RPMI8226 (cell line): Measurements from ENCODE around the gene TMEM184B.

Source experiments
- DNase-seq: peaks from one replicate; pipeline ENCODE4 v3.0.0-alpha.2; 2015

The TMEM184B gene

DNA sequence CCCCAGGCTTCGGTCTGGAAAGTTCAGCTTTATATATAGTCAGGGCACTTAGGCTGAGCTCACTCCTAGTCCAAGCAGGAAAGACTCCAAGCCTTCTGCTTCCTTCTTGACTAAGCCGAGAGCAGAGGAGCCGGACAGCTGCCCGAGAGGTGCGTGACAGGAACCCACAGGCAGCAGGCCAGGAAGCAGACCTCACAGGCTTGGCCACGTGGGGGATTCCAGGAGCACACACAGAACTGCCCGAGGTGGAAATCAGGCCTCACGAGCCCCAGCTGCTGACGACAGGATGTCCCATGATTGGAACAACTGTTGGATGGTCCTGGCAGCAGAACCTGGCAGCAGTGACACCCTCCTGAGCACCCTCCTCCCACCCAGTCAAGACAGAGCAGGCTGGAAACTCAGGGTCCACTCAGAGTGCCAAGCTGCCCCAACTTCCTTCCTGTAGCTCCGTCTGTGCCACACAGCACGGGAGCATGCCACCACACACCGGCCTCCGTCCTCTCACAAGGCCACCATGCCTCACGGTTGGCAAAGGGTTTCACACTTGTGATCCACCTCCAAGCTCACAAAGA lies 96.6 kb downstream of the TMEM184B start:
- DNase-seq = peak; percentile 63

DNA sequence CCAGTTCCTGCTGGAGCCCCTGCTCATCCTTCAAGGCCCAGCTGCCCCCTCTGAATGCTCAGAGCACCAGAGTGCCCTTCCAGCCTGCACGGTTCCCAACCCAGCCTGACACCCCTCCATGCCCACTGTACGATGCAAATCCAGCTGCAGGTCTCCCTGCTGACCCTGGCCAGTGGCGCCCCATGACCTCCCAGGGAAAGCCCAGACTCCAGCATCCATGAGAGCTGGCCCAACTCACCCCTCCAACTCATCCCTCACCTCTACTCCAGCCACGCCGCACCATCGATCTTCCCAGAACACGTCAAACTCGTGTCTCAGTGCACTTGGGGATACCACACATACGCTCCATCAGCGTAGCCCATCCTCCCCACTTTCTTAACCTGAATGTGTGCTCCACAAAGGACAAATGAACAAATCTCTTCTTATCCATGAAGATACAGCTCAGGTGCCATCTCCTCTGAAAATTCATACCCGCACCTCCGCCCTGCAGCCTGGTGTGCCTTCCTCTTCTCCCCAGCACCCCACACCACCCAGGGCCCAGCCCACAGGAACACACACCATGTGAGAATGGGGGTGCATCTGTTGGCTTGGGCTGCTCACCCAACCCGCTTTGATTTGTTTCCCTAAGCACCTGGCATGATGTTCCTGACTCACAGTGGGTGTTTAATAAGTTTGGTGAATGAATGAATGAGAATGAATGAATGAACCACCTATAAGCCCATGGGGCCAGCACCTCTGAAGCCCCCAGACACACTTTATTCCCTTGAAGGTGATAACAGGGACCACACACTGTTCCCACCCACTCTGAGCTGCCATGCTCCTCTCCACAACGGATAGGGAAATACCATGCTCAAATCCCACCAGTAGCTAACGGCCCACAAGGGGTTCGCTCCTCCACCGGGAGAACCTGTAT lies 97.3 kb downstream of the TMEM184B start:
- no peak for DNase-seq

DNA sequence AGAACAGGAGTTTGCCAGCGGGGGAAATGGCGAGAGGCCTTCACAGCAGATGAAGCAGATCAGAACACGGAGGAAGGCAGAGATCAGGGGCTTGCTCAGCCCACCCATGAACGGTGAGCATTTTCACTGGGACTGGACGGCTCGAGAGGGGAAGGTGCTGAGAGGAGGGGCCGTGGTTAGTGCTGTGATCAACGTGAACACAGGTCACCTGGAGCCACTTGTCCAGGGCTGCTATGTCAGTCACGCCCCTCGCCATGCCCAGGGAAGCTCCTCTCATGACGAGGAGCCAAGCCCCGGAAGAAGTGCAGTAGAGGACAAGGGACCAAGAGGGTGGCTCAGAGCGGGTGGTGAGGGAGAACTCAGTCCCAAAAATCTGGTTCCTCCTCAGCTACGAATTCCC lies 98.2 kb downstream of the TMEM184B start:
- no peak for DNase-seq

DNA sequence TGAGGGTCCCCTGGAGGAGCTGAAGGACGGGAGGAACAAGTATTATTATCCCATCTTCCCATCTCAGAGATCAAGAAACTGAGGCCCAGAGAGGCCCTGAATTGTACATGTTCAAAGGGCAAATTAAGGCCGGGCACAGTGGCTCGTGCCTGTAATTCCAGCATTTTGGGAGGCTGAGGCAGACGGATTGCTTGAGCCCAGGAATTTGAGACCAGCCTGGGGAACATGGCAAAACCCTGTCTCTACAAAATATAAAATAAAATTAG lies 99.2 kb downstream of the TMEM184B start:
- DNase-seq = no peak

DNA sequence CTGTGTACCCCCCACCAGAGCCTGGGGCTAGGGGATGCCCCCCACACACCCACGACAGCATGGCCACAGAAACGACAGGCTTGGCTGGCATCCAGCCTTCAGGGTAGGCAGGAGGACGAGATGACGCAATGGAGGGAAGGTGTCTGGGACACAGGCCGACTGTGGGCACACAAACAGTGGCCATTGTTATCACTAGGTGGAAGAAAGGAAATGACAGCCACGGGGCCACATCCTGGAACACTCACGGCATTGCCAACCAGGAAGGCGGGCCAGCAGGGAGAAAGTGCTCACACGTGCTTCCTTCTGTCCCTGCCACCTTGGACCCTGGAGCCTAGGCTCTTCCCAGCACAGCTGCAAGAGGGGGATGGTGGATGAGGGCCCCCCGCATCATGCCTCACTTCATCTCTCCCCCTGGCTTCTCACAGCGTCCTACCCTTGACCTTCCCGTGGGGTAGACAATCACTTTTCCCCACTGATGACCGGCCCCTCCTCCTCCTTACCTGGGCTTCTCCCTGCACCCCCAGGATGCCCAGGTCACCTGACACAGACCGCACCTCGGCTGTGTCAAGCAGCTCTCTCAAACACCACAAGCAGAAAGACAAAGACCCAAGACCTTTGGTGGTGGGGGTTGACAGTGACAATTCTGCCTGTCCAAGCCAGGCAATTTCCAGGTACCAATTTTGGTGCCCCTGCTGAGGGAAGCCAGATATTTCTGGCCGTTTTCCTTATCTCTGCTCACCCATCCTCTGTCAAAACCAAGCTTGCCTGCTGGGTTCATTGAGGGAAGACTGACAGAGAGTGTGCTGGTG lies 99.8 kb downstream of the TMEM184B start:
- DNase-seq = no peak

DNA sequence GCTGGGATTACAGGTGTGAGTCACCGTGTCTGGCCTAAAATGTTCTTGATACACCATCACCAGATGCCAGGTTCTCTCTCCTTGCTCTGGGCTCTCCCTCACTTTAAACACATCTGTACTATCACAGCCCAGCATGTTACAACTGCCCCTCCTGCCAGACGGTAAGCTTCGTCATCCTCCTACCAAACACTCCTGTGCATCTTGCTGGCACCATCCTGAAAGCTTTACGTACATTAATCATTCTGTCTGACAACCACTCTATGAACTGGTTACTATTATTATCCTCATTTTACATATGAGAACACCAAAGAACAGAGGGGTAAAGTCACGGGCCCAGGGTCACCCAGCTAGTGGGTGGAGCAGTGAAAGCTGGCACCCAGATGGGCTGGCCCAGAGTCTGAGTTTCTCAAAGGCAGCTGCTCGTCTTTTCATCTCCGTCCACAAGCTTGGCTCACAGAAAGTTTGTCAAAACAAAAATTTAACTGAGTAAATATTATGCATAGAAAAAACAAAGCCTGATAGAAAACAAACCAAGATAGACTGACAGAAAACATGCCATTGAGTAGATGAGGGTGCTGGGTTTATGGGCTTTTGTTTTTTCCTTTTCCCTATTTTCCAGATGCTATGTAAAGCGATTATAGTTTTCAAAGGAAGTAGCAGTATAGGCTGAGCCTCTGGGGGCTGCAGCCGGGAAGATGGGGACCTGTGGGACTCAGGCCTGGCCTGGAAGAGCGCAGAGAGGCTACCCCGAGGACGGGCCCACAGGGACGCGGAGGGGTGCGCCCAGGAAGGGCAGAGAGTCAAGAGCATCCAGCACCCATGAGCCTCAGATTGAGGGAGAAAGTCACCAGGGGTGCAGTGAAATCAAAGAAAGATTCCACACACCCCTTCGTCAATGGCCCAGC lies 100.6 kb downstream of the TMEM184B start:
- no peak for DNase-seq

DNA sequence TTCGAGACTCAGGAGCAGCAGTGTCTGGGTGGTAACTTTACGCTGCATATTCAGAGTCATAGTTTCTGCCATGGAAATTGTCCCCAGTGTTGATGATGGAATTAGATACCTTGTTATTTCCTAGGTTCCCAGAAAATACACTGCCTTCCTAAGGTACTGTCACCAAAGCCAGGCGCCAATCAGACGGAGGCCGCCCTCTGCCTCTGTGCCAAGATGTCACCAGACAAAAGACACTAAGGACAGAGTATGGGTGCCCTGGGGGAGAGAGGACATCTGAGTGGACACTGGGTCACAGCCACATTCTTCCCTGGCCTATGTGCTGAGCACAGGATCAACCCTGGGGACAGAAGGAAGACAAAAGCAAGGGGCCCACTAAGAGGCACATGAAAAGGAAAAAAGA lies 102.3 kb downstream of the TMEM184B start:
- no peak for DNase-seq
